WTC11 (cell line): Measurements from ENCODE around the gene EPHB6.

Experiments
- ATF1 ChIP-seq: sonication (generic); formaldehyde crosslinking; IDR thresholded peaks from 2 replicates; pipeline ENCODE4 v1.8.1; 2023; ENCODE audit warnings: mild to moderate bottlenecking, moderate library complexity, missing genetic modification reagents
- JUN ChIP-seq: sonication (generic); formaldehyde crosslinking; IDR thresholded peaks from 2 replicates; pipeline ENCODE4 v1.8.0; 2023; ENCODE audit warnings: mild to moderate bottlenecking, missing genetic modification reagents
- SMAD3 ChIP-seq: sonication (generic); formaldehyde crosslinking; IDR thresholded peaks from 2 replicates; pipeline ENCODE4 v1.8.0; 2022; ENCODE audit warnings: missing genetic modification reagents, mild to moderate bottlenecking, borderline replicate concordance
- TCF7 ChIP-seq: sonication (generic); formaldehyde crosslinking; IDR thresholded peaks from 2 replicates; pipeline ENCODE4 v1.8.0; 2022; ENCODE audit warnings: mild to moderate bottlenecking, low read depth, missing genetic modification reagents, moderate library complexity
- TEAD1 ChIP-seq: sonication (generic); formaldehyde crosslinking; IDR thresholded peaks from 2 replicates; pipeline ENCODE4 v1.8.0; 2022; ENCODE audit warnings: mild to moderate bottlenecking, missing genetic modification reagents
- TF ChIP-seq, protein P1 (sequence below): fragments of 200-600 bp; IDR thresholded peaks from 2 replicates; pipeline ENCODE4 v1.8.0; 2022; ENCODE audit warnings: antibody characterized with exemption
- TF ChIP-seq, protein P2 (sequence below): sonication (generic); formaldehyde crosslinking; IDR thresholded peaks from 2 replicates; pipeline ENCODE4 v1.8.1; 2022; ENCODE audit warnings: low read depth, missing genetic modification reagents, borderline replicate concordance
- TF ChIP-seq, protein P3 (sequence below): fragments of 250-450 bp; sonication (Bioruptor Pico); IDR thresholded peaks from 2 replicates; pipeline ENCODE4 v1.8.0; 2021; ENCODE audit warnings: mild to moderate bottlenecking
- TF ChIP-seq, protein P4 (sequence below): sonication (generic); formaldehyde crosslinking; IDR thresholded peaks from 2 replicates; pipeline ENCODE4 v1.8.0; 2022; ENCODE audit warnings: missing genetic modification reagents

DNA sequence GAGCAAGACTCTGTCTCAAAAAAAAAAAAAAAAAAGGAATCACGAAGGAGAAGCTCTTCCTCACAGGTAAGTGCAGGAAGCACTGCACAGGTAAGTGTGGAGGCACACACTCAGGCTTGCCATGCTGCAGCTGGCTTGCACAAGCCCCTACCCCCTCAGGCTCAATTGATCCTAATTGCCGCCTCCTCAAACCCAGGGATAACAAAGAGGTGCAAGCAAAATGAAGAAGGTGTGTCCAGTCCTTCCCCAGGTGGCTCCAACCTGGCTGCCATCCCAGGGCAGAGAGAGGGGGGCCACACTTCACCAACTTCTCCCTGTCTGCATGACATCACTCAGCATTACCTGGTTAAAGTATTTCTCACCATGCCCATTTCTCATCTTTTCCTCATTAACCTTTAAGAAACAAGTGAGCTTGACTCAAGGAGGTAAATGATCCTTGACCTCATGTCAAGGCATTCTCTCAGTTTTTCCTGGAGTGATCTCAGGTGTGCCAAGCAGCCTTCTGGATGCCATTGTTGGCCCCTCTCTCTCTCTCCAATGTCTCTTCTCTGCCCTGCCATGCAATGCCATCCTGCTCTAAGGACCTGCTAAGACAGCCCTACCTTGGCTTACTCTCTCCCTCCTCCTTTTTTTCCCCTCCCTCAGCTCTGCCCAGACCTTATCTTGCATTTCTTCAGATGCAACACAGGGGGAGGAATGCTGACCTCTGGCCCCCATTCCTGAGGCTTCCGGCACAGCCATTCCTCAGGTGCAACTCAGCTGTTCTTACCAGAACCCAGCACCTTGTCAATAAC lies 43.7 kb downstream of the EPHB6 start:
- TF ChIP-seq JUN (no peak), SMAD3 (CRISPR knock-in tag) (no peak), ATF1 (CRISPR knock-in tag) (no peak), TCF7 (CRISPR knock-in tag) (no peak), TEAD1 (CRISPR knock-in tag) (no peak)
- TF ChIP-seq, protein P1, sequence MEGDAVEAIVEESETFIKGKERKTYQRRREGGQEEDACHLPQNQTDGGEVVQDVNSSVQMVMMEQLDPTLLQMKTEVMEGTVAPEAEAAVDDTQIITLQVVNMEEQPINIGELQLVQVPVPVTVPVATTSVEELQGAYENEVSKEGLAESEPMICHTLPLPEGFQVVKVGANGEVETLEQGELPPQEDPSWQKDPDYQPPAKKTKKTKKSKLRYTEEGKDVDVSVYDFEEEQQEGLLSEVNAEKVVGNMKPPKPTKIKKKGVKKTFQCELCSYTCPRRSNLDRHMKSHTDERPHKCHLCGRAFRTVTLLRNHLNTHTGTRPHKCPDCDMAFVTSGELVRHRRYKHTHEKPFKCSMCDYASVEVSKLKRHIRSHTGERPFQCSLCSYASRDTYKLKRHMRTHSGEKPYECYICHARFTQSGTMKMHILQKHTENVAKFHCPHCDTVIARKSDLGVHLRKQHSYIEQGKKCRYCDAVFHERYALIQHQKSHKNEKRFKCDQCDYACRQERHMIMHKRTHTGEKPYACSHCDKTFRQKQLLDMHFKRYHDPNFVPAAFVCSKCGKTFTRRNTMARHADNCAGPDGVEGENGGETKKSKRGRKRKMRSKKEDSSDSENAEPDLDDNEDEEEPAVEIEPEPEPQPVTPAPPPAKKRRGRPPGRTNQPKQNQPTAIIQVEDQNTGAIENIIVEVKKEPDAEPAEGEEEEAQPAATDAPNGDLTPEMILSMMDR, result no peak
- TF ChIP-seq, protein P2, sequence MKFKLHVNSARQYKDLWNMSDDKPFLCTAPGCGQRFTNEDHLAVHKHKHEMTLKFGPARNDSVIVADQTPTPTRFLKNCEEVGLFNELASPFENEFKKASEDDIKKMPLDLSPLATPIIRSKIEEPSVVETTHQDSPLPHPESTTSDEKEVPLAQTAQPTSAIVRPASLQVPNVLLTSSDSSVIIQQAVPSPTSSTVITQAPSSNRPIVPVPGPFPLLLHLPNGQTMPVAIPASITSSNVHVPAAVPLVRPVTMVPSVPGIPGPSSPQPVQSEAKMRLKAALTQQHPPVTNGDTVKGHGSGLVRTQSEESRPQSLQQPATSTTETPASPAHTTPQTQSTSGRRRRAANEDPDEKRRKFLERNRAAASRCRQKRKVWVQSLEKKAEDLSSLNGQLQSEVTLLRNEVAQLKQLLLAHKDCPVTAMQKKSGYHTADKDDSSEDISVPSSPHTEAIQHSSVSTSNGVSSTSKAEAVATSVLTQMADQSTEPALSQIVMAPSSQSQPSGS, result no peak
- TF ChIP-seq, protein P3, sequence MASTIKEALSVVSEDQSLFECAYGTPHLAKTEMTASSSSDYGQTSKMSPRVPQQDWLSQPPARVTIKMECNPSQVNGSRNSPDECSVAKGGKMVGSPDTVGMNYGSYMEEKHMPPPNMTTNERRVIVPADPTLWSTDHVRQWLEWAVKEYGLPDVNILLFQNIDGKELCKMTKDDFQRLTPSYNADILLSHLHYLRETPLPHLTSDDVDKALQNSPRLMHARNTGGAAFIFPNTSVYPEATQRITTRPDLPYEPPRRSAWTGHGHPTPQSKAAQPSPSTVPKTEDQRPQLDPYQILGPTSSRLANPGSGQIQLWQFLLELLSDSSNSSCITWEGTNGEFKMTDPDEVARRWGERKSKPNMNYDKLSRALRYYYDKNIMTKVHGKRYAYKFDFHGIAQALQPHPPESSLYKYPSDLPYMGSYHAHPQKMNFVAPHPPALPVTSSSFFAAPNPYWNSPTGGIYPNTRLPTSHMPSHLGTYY (CRISPR knock-in tag), result no peak
- TF ChIP-seq, protein P4, sequence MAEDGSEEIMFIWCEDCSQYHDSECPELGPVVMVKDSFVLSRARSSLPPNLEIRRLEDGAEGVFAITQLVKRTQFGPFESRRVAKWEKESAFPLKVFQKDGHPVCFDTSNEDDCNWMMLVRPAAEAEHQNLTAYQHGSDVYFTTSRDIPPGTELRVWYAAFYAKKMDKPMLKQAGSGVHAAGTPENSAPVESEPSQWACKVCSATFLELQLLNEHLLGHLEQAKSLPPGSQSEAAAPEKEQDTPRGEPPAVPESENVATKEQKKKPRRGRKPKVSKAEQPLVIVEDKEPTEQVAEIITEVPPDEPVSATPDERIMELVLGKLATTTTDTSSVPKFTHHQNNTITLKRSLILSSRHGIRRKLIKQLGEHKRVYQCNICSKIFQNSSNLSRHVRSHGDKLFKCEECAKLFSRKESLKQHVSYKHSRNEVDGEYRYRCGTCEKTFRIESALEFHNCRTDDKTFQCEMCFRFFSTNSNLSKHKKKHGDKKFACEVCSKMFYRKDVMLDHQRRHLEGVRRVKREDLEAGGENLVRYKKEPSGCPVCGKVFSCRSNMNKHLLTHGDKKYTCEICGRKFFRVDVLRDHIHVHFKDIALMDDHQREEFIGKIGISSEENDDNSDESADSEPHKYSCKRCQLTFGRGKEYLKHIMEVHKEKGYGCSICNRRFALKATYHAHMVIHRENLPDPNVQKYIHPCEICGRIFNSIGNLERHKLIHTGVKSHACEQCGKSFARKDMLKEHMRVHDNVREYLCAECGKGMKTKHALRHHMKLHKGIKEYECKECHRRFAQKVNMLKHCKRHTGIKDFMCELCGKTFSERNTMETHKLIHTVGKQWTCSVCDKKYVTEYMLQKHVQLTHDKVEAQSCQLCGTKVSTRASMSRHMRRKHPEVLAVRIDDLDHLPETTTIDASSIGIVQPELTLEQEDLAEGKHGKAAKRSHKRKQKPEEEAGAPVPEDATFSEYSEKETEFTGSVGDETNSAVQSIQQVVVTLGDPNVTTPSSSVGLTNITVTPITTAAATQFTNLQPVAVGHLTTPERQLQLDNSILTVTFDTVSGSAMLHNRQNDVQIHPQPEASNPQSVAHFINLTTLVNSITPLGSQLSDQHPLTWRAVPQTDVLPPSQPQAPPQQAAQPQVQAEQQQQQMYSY, result no peak
